Activated B cell treated with CpG ODN at 0.5 μM for 24 hours (primary cell): ENCODE measurements around the gene HOXC11. TPM values are rescaled to one million over a fixed set of nuclear protein-coding genes. Genes with fewer than 3 reads are reported as not detected.

Experiments
- ATAC-seq: fragments of 200-7000 bp; cut with Tn5 transposase; one replicate; pipeline ENCODE4 v1.10.0; 2021; ENCODE audit warnings: low read depth, mild to moderate bottlenecking, moderate library complexity
- CTCF ChIA-PET: fragments of 350-600 bp; sonication (Branson Sonifier 250); formaldehyde crosslinking; loops from one replicate; lab custom pipeline; 2021; ENCODE audit warnings: antibody characterized with exemption; lab: Charles Lee
- POLR2A ChIA-PET: fragments of 350-600 bp; sonication (Branson Sonifier 250); formaldehyde crosslinking; loops from one replicate; lab custom pipeline; 2021; ENCODE audit warnings: antibody characterized with exemption; lab: Charles Lee
- DNase-seq: peaks from one replicate; pipeline ENCODE4 v3.0.0; 2022
- H3K27ac Mint-ChIP-seq: one replicate; pipeline ENCODE4 v1.8.0; 2020; ENCODE audit warnings: mixed read lengths
- H3K27me3 Mint-ChIP-seq: one replicate; pipeline ENCODE4 v1.8.0; 2021; ENCODE audit warnings: mixed read lengths
- H3K36me3 Mint-ChIP-seq: one replicate; pipeline ENCODE4 v1.8.0; 2021; ENCODE audit warnings: low read depth, mixed read lengths
- H3K4me1 Mint-ChIP-seq: one replicate; pipeline ENCODE4 v1.8.0; 2021; ENCODE audit warnings: mixed read lengths
- H3K4me3 Mint-ChIP-seq: one replicate; pipeline ENCODE4 v1.8.0; 2020; ENCODE audit warnings: mild to moderate bottlenecking, mixed read lengths
- H3K9me3 Mint-ChIP-seq: one replicate; pipeline ENCODE4 v1.8.0; 2020; ENCODE audit warnings: mixed read lengths
- CTCF ChIP-seq: fragments of 200-600 bp; IDR thresholded peaks from one replicate; pipeline ENCODE4 v1.8.0; 2022; ENCODE audit warnings: antibody characterized with exemption, mild to moderate bottlenecking
- intact Hi-C: fragments of 100-400 bp; cut with micrococcal nuclease; formaldehyde crosslinking; loops from one replicate; pipeline ENCODE4 v1.15.1; 2024
- total RNA-seq: library from RNA; stranded (reverse); gene quantifications from 2 replicates; pipeline ENCODE4 v1.2.3, GENCODE V29; 2022

HOXC11 gene
- total RNA-seq, 1 donor from 2014 or later: not detected

GRCh38 chr12:53996240-53997203 lies 23.6 kb downstream of the HOXC11 start:
- peaks cover 77% of the 10 kb centered on the region for H3K27me3 Mint-ChIP-seq
- H3K36me3 Mint-ChIP-seq: peaks cover 1% of the 10 kb centered on the region
- intact Hi-C loops: loop anchor here (2.0 to 5.0 kb wide), 3 partner anchors 18 to 44 kb away; partner anchors contain the start of genes HOXC12 and HOXC5
- DNase-seq: no peak
- ChIA-PET POLR2A (interaction anchor here (0.7 to 0.8 kb wide), 2 partner anchors 13 to 56 kb away, joined by 3 to 9 read pairs; partner anchors contain the start of gene HOXC8), CTCF (interaction anchor here (0.6 to 1.7 kb wide), 2 partner anchors 9 to 338 kb away, joined by 3 to 6 read pairs; no protein-coding TSS in a partner anchor)
- no peak for ATAC-seq
- H3K4me1 Mint-ChIP-seq: peaks cover 34% of the 10 kb centered on the region
- H3K9me3 Mint-ChIP-seq: peaks cover 2% of the 10 kb centered on the region
- no peak for TF ChIP-seq CTCF
- peak overlapping the region; percentile 82 for H3K4me3 Mint-ChIP-seq
- H3K27ac Mint-ChIP-seq: no peak overlapping the region

- no peak for TF ChIP-seq CTCF
- H3K27me3 Mint-ChIP-seq: peaks cover 76% of the 10 kb centered on the region
- peaks cover 34% of the 10 kb centered on the region for H3K4me1 Mint-ChIP-seq
- peaks cover 1% of the 10 kb centered on the region for H3K36me3 Mint-ChIP-seq
- peak overlapping the region; percentile 53 for H3K4me3 Mint-ChIP-seq
- DNase-seq (no peak), ATAC-seq (no peak)
- no peak overlapping the region for H3K27ac Mint-ChIP-seq
- ChIA-PET POLR2A (interaction anchor here (0.8 kb wide), 1 partner anchor 55 kb away, joined by 3 read pairs; no protein-coding TSS in a partner anchor), CTCF (interaction anchor here (1.1 kb wide), 1 partner anchor 12 kb away, joined by 3 read pairs; the partner anchor contains the start of gene HOXC10)
- H3K9me3 Mint-ChIP-seq: peaks cover 2% of the 10 kb centered on the region
- intact Hi-C loops: loop anchor here (2.0 to 5.0 kb wide), 3 partner anchors 17 to 45 kb away; partner anchors contain the start of genes HOXC12 and HOXC5
These were observed 24.5 kb downstream of the HOXC11 start for GRCh38 chr12:53997204-53998109.

GRCh38 chr12:53998110-53998899 lies 25.4 kb downstream of the HOXC11 start:
- intact Hi-C loops: loop anchor here (5.0 kb wide), 2 partner anchors 34 to 46 kb away; partner anchors contain the start of genes HOXC12 and HOXC5
- CTCF ChIA-PET: interaction anchor here (1.1 to 2.6 kb wide), 2 partner anchors 13 to 210 kb away, joined by 3 to 11 read pairs; partner anchors contain the start of gene HOXC10
- ATAC-seq (no peak), DNase-seq (no peak)
- POLR2A ChIA-PET: no interaction called here
- TF ChIP-seq CTCF: no peak
- H3K9me3 Mint-ChIP-seq: peaks cover 2% of the 10 kb centered on the region
- no peak overlapping the region for H3K27ac Mint-ChIP-seq
- peaks cover 1% of the 10 kb centered on the region for H3K36me3 Mint-ChIP-seq
- peaks cover 80% of the 10 kb centered on the region for H3K27me3 Mint-ChIP-seq
- H3K4me3 Mint-ChIP-seq: no peak overlapping the region
- peaks cover 34% of the 10 kb centered on the region for H3K4me1 Mint-ChIP-seq

GRCh38 chr12:53998900-53999236 lies 25.9 kb downstream of the HOXC11 start:
- Mint-ChIP-seq H3K9me3 (peaks cover 1% of the 10 kb centered on the region), H3K27ac (no peak overlapping the region), H3K4me3 (no peak overlapping the region), H3K27me3 (peaks cover 81% of the 10 kb centered on the region), H3K4me1 (peaks cover 33% of the 10 kb centered on the region), H3K36me3 (peaks cover 1% of the 10 kb centered on the region)
- intact Hi-C loops: loop anchor here (5.0 kb wide), 2 partner anchors 33 to 47 kb away; partner anchors contain the start of genes HOXC12 and HOXC5
- ATAC-seq (no peak), DNase-seq (no peak)
- ChIA-PET CTCF (interaction anchor here (1.1 to 2.6 kb wide), 2 partner anchors 14 to 209 kb away, joined by 3 to 11 read pairs; partner anchors contain the start of gene HOXC10), POLR2A (no interaction called here)
- no peak for TF ChIP-seq CTCF
